ENCODE results near the gene LRRFIP1. TPM values are rescaled to one million over a fixed set of nuclear protein-coding genes. Genes with fewer than 3 reads are reported as not detected.
A peak's percentile ranks its signal among the peaks of the same experiment; 100 is the strongest.

Gene LRRFIP1
- total RNA-seq, 6 experiments from 2014 or later: 90.6 to 107 (median 102) TPM

GRCh38 chr2:237692601-237693290 lies 65.4 kb downstream of the LRRFIP1 start:
- Mint-ChIP-seq H3K4me1 (ENCODE audit: low read depth) (peaks cover 72% of the 10 kb centered on the region), H3K36me3 (ENCODE audit: low read depth) (peaks cover 9% of the 10 kb centered on the region; the same call in 1 of the 2 replicates), H3K27me3 (ENCODE audit: insufficient read depth) (no peaks in the 10 kb centered on the region; the same call in 1 of the 2 replicates), H3K9me3 (no peaks in the 10 kb centered on the region), H3K4me3 (peak overlapping the region; percentile 93), H3K27ac (peak overlapping the region; percentile 95)
- DNase-seq: peak; percentile 21
- TF ChIP-seq CTCF (IDR thresholded peaks at IDR 0.05): no peak

DNA sequence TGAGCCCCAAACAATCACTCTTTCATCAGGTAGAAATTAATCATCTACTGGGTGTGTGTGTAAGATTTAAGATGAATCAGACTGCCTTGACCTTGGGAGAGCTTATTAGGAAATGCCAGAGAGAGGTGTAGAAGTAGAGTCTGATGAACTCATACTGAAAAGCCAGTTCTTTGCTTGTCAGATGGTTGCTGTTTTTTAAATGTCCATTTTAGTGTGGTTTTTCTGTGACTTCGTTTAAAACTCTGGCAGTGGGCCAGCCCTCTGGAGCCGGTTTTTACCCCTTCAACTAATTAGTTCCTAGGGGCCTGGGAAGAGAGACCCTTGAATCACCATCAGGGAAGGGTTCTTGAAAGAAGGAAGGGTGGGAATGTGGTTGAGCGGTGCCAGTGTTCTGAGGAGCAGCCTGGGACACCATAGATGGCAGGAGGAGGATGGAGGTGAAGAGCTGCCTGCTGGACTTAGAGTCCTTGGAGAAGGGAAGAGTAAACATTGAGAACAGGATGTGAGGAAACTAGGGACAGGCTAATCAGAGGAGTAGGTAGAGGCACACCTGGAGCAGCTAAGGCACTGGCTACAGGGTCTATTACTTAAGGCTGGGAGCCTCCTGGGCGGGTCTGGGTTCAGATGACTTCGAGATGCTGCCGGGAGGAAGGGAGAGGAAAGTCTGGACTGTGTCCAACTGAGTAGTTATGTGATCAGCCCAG lies 66.1 kb downstream of the LRRFIP1 start:
- Mint-ChIP-seq H3K9me3 (no peaks in the 10 kb centered on the region), H3K27me3 (ENCODE audit: insufficient read depth) (no peaks in the 10 kb centered on the region; the same call in 1 of the 2 replicates), H3K4me1 (ENCODE audit: low read depth) (peaks cover 72% of the 10 kb centered on the region), H3K36me3 (ENCODE audit: low read depth) (peaks cover 10% of the 10 kb centered on the region; the same call in 1 of the 2 replicates), H3K27ac (peak overlapping the region; percentile 95), H3K4me3 (peak overlapping the region; percentile 93)
- DNase-seq: peak; percentile 66
- TF ChIP-seq CTCF (IDR thresholded peaks at IDR 0.05): no peak

DNA sequence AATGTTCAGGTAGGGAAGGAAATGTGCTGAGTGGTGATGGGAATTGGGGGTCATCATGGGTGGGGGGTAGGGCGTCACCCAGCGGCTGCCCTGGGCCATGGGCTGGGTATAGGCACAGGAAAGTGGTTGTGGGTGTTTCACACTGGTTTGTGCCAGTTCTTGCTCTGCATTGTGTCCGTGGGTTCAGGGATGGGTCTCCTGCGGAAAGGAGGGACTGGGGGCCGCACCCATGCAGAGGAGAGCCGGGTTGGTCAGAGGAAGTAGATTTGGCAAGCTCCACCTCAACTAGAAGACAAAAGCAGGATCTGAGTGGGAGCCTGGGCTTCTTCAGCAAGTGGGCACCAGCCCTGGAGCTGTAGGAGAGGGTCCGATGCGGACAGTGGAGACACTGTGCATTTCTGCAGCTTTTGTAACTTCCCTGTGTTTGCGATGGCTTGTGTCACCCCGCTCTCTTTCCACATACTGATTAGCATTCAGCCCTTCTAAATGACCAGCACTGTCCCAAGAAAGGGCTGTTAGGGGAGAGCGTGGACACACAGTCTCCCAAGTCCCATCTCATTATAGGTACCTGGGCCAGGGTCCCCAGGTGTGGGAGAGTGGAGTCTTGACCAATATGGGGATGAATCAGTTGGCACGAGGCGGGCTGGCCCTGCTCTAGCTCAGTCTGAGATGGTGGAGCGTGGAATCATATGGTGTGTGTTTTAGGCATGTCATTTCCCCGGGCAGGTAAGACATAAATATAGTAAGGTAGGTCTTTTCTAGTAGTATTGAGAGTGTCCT lies 67.2 kb downstream of the LRRFIP1 start:
- H3K4me3 Mint-ChIP-seq: peak overlapping the region; percentile 93
- H3K27me3 Mint-ChIP-seq (ENCODE audit: insufficient read depth): no peaks in the 10 kb centered on the region; the same call in 1 of the 2 replicates
- H3K27ac Mint-ChIP-seq: peak overlapping the region; percentile 95
- H3K9me3 Mint-ChIP-seq: no peaks in the 10 kb centered on the region
- peaks cover 67% of the 10 kb centered on the region for H3K4me1 Mint-ChIP-seq (ENCODE audit: low read depth)
- TF ChIP-seq CTCF (IDR thresholded peaks at IDR 0.05): no peak
- DNase-seq: no peak
- peaks cover 15% of the 10 kb centered on the region; the same call in 1 of the 2 replicates for H3K36me3 Mint-ChIP-seq (ENCODE audit: low read depth)

DNA sequence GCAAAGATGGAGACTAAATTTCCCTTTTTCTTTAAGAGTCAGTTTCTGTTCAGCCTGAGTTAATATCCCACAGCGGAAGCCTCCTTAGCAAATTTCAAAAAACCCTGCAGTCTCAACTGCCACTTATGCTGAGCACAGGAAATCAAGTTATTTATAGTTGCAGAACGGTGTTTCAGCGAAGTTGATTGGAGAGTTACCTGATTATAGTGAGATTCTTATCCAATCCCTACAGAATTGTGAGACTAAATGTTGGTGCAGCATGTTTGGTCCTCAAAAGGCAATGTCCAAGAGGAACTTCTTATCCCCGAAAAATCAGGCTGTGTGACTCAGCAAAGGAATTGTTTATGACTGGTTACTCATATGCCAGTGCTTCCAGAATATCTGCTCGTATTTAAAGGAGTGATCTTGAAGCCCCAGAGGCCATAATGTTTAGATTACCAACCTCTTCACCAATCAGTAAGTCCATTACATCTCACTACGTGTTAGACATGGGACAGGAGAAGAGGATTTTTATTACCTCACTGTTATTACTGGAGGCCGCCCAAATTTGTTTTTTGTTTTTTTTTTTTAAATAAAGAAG lies 67.9 kb downstream of the LRRFIP1 start:
- no peak for TF ChIP-seq CTCF (IDR thresholded peaks at IDR 0.05)
- Mint-ChIP-seq H3K36me3 (ENCODE audit: low read depth) (peaks cover 15% of the 10 kb centered on the region; the same call in 1 of the 2 replicates), H3K27me3 (ENCODE audit: insufficient read depth) (no peaks in the 10 kb centered on the region; the same call in 1 of the 2 replicates), H3K9me3 (no peaks in the 10 kb centered on the region), H3K4me1 (ENCODE audit: low read depth) (peaks cover 67% of the 10 kb centered on the region), H3K4me3 (peak overlapping the region; percentile 93), H3K27ac (peak overlapping the region; percentile 95)
- peak; percentile 99 for DNase-seq

GRCh38 chr2:237696461-237696860 lies 69.1 kb downstream of the LRRFIP1 start:
- Mint-ChIP-seq H3K27ac (peak overlapping the region; percentile 95), H3K27me3 (ENCODE audit: insufficient read depth) (no peaks in the 10 kb centered on the region; the same call in 1 of the 2 replicates)

More at GRCh38 chr2:237696461-237696860, 69.1 kb downstream of the LRRFIP1 start:
- TF ChIP-seq CTCF (IDR thresholded peaks at IDR 0.05): no peak
- peak overlapping the region; percentile 55; the same call in 1 of the 2 replicates for H3K4me3 Mint-ChIP-seq
- peaks cover 15% of the 10 kb centered on the region; the same call in 1 of the 2 replicates for H3K36me3 Mint-ChIP-seq (ENCODE audit: low read depth)
- no peak for DNase-seq
- H3K4me1 Mint-ChIP-seq (ENCODE audit: low read depth): peaks cover 77% of the 10 kb centered on the region
- no peaks in the 10 kb centered on the region for H3K9me3 Mint-ChIP-seq

Data from HFFc6 (cell line).